Heart right ventricle (tissue), 16 donors: ENCODE results near the gene EIF3A. TPM values are rescaled to one million over a fixed set of nuclear protein-coding genes. Genes with fewer than 3 reads are reported as not detected.
"Not testable (repeated sequence)": the region's sequence is repeated elsewhere in the genome, so short reads cannot be mapped to it uniquely, and the experiment has no call there.

Source experiments
- ATAC-seq, 8 donors: fragments of 200-7000 bp; cut with Tn5 transposase; one replicate each; pipeline ENCODE4 v1.9.1; 2020; ENCODE audit warnings: mild to moderate bottlenecking in 8 of 8, moderate library complexity in 8 of 8, moderate number of reproducible peaks in 1 of 8
- DNase-seq, 2 donors: peaks; one replicate each; pipeline ENCODE4 v3.0.0-alpha.2; 2020
- H3K27ac ChIP-seq, 10 donors: fragments of 200-600 bp; sonication (generic) in 2 of 10; one replicate each; pipeline versions ENCODE4 v1.5.0 to v1.8.0; 2020 to 2022; ENCODE audit warnings: mild to moderate bottlenecking in 3 of 10
- H3K27me3 ChIP-seq, 7 donors: fragments of 200-600 bp; one replicate each; pipeline ENCODE4 v1.8.0; 2021 to 2022; ENCODE audit warnings: mild to moderate bottlenecking in 2 of 7
- H3K36me3 ChIP-seq, 9 donors: fragments of 200-600 bp; sonication (generic) in 1 of 9; one replicate each; pipeline versions ENCODE4 v1.5.0 to v1.8.0; 2020 to 2022; ENCODE audit warnings: mild to moderate bottlenecking in 2 of 9
- H3K4me1 ChIP-seq, 9 donors: fragments of 200-600 bp; sonication (generic) in 1 of 9; one replicate each; pipeline versions ENCODE4 v1.5.0 to v1.8.0; 2020 to 2022; ENCODE audit warnings: mild to moderate bottlenecking in 4 of 9
- H3K4me3 ChIP-seq, 10 donors: fragments of 200-600 bp; sonication (generic) in 2 of 10; one replicate each; pipeline versions ENCODE4 v1.5.0 to v1.8.0; 2020 to 2022; ENCODE audit warnings: mild to moderate bottlenecking in 7 of 10, moderate library complexity in 2 of 10
- H3K9me3 ChIP-seq, 11 donors: fragments of 200-600 bp in 10 of 11; sonication (generic) in 2 of 11; one replicate each; pipeline versions ENCODE4 v1.5.0 to v1.8.0; 2013 to 2022; ENCODE audit warnings: mild to moderate bottlenecking in 2 of 11, control low read depth in 1 of 11, moderate library complexity in 1 of 11
- WGBS, 2 donors: extraction: QIAGEN DNeasy Blood & Tissue Kit; methylation state at CpG; one replicate each; pipeline ENCODE4 v1.1.7; 2013; ENCODE audit warnings: inconsistent platforms in 1 of 2; 5-methylcytosine and 5-hydroxymethylcytosine counted together
- intact Hi-C, 10 donors: fragments of 100-400 bp; cut with DNase I; formaldehyde crosslinking; loops; one replicate each; pipeline versions ENCODE4 v1.11.1 to v1.14.2; 2022
- polyA plus RNA-seq, 2 donors: library from polyadenylated mRNA; stranded (reverse); fragments of 200-250 nt; gene quantifications; one replicate each; pipeline ENCODE4 v1.2.3, GENCODE V29; 2013
- total RNA-seq, 10 donors: library from RNA; stranded (reverse); fragmentation: NEBNext Ultra II Directional in 3 of 10; extraction: Animal tissue kit (Norgen Biotek cat#: 25700) in 3 of 10; gene quantifications; one replicate each; pipeline versions ENCODE4 v1.2.1 to v1.2.4, GENCODE V29; 2021 to 2023
- TF ChIP-seq, protein P1 (sequence below), 9 donors: fragments of 200-600 bp; sonication (generic) in 2 of 9; IDR thresholded peaks; one replicate each; pipeline versions ENCODE4 v1.5.0 to v1.8.0; 2021 to 2022; ENCODE audit warnings: antibody characterized with exemption in 9 of 9, mild to moderate bottlenecking in 5 of 9, moderate library complexity in 1 of 9
- donor health status: Arrhythmogenic right ventricular cardiomyopathy.
- donor health status: ischemic (EF 13 %, LVEDD 7.1; RV severe dilation, severe dysfunction).
- donor health status: healthy with polysubstance abuse.
- donor health status: DM: no; HTN: yes; CAD: no.
- donor health status: DM: no; HTN: no; CAD: no.
- donor health status: ischemic (EF 25% LVEDD 6.9; RV normal size, moderate dysfunction).
- donor health status: ischemic (EF 25% LVEDD 5.7; RV mildly dilated, moderate dysfunction).
- donor health status: healthy.
- donor health status: DM: yes; HTN: yes; CAD: no.
- donor health status: Ischemic cardiomyopathy.
- donor health status: ischemic (EF 35%, LVEDD 5.7; RV mildly dilated, moderate dysfunction).
- donor health status: nonischemic (EF 11% LVEDD 7.7; RV severe dilation, severe dysfunction).
- donor health status: DM: yes; HTN: yes; CAD: no.
- donor health status: PGD.
- donor health status: ischemic (EF 29% LVEDD 5.4; RV normal size, mild dysfunction).
- donor health status: nonischemic (EF 23%, LVEDD 6.1; RV moderate dilation, normal function).

EIF3A gene
- total and polyA plus RNA-seq, 12 donors = 46.9 to 139 (median 124) TPM

DNA sequence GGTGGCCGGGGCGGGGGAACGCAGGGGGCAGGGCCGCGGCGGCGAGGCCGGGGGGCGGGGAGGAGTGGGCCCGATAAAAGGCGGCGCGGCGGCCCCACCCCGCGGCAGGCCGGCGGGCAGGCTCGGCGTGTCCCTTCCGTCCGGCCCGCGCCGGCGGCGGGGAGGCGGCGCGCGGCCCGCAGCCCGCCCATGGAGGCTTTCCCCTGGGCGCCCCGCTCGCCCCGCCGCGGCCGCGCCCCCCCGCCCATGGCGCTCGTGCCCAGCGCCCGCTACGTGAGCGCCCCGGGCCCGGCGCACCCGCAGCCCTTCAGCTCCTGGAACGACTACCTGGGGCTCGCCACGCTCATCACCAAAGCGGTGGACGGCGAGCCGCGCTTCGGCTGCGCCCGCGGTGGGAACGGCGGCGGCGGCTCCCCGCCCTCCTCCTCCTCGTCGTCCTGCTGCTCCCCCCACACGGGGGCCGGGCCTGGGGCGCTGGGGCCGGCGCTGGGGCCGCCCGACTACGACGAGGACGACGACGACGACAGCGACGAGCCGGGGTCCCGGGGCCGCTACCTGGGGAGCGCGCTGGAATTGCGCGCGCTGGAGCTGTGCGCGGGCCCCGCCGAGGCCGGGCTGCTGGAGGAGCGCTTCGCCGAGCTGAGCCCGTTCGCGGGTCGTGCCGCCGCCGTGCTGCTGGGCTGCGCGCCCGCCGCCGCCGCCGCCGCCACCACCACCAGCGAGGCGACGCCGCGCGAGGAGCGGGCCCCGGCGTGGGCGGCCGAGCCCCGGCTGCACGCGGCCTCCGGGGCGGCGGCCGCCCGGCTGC, 50.8 kb downstream of the EIF3A start, which contains the start of gene NANOS1:
Gene NANOS1, plus strand, starts transcription at position 102 of the 808 bp plus-strand sequence. Its CDS starts 88 bp downstream, at position 190.
- ATAC-seq (peak in 1 of 8 donors; percentile 3), DNase-seq (no peak)
- peaks cover 5 to 47% (median 30%) of the 10 kb centered on the region in 9 donors for H3K4me1 ChIP-seq
- H3K27me3 ChIP-seq = peaks cover 0 to 7% (median 0%) of the 10 kb centered on the region in 7 donors
- peak within 1 kb of the TSS; percentile 21 to 69 (median 60) for H3K4me3 ChIP-seq
- intact Hi-C loops = loop anchor here in 5 of 10 donors (5.0 kb wide), 5 partner anchors 42 to 278 kb away; partner anchors contain the start of gene CACUL1 (in 1 of the 5)
- peak within 1 kb of the TSS; percentile 19 to 82 (median 70) for H3K27ac ChIP-seq
- H3K9me3 ChIP-seq = no peaks in the 10 kb centered on the region
- peaks cover 0 to 27% (median 12%) of the 10 kb centered on the region in 9 donors for H3K36me3 ChIP-seq
- TF ChIP-seq, protein P1, sequence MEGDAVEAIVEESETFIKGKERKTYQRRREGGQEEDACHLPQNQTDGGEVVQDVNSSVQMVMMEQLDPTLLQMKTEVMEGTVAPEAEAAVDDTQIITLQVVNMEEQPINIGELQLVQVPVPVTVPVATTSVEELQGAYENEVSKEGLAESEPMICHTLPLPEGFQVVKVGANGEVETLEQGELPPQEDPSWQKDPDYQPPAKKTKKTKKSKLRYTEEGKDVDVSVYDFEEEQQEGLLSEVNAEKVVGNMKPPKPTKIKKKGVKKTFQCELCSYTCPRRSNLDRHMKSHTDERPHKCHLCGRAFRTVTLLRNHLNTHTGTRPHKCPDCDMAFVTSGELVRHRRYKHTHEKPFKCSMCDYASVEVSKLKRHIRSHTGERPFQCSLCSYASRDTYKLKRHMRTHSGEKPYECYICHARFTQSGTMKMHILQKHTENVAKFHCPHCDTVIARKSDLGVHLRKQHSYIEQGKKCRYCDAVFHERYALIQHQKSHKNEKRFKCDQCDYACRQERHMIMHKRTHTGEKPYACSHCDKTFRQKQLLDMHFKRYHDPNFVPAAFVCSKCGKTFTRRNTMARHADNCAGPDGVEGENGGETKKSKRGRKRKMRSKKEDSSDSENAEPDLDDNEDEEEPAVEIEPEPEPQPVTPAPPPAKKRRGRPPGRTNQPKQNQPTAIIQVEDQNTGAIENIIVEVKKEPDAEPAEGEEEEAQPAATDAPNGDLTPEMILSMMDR (IDR thresholded peaks at IDR 0.05) = no peak
- 1% methylated on average over 70 to 129 of the region's 136 CpGs for WGBS, 2 donors

DNA sequence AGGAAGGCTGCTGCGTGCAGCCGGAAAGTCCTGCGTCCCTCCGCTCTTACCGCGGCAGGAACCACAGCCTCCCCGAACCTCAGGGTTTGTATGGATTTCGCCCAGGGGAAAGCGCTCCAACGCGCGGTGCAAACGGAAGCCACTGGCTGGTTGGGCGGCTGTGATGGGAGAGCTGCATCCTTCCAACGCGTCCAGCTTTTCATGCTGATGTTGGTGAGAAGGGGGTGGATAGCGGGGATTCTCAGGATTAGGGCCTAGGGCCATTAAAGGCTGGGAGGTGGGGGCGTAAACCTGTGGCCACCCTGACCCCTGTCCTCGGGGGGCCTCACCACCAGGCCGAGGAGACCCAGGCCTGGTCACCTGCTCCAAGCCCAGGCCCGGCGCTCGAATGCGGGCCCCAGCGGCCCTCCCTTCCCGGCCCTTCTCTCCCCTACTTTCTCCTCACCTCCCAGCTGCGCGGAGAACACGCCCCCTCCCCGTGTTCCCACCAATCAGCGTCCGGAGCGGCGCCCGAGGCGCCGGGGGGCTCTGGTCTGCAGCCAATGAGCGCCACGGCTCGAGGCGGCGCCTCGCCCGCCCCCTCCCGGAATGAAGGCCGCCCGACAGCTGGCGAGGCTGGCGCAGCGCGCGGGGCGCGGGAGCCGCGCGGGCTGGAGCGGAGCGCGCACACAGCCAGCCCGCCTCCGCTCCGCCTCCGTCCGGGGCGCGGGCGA, 51.6 kb downstream of the EIF3A start:
- TF ChIP-seq, protein P1 (IDR thresholded peaks at IDR 0.05) = peak in 6 of 9 donors; percentile 21 to 53 (median 34)
- 4 to 5% methylated on average over 54 to 68 of the region's 68 CpGs for WGBS, 2 donors
- Histone ChIP-seq H3K27me3 (peaks cover 0 to 7% (median 0%) of the 10 kb centered on the region in 7 donors), H3K9me3 (no peaks in the 10 kb centered on the region), H3K27ac (peak overlapping the region; percentile 19 to 82 (median 70)), H3K36me3 (peaks cover 0 to 20% (median 5%) of the 10 kb centered on the region in 9 donors), H3K4me1 (peaks cover 5 to 50% (median 30%) of the 10 kb centered on the region in 9 donors), H3K4me3 (peak overlapping the region; percentile 2 to 66 (median 57))
- intact Hi-C loops = loop anchor here in 3 of 10 donors (5.0 kb wide), 3 partner anchors 48 to 272 kb away; no protein-coding TSS in a partner anchor
- ATAC-seq (peak; percentile 79 to 91 (median 82)), DNase-seq (peak; percentile 92)

DNA sequence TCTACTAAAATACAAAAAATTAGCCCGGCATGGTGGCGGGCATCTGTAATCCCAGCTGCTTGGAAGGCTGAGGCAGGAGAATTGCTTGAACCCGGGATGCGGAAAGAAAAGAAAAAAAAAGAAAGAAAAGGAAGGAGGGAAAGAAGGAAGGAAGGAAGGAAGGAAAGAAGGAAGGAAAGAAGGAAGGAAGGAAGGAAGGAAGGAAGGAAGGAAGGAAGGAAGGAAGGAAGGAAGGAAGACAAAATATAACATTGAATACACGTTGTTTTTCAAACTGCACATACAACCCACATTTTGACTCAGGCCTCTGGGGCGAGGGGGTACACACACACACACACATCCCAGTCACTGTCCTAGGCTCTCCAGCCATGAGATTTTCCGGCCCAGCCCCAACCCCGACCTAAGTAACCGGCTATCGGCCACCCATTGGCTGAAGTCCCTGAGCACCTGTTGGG, 52.1 kb downstream of the EIF3A start:
- peak in 1 of 8 donors; percentile 2 for ATAC-seq
- H3K4me3 ChIP-seq = peak overlapping the region in 9 of 10 donors; percentile 2 to 66 (median 58)
- peaks cover 0 to 15% (median 0%) of the 10 kb centered on the region in 9 donors for H3K36me3 ChIP-seq
- intact Hi-C loops = loop anchor here in 3 of 10 donors (5.0 kb wide), 3 partner anchors 49 to 271 kb away; no protein-coding TSS in a partner anchor
- 64 to 69% methylated on average over 10 of the region's 10 CpGs for WGBS, 2 donors
- DNase-seq, H3K9me3 ChIP-seq, H3K27me3 ChIP-seq: not testable (repeated sequence)
- peaks cover 5 to 53% (median 30%) of the 10 kb centered on the region in 9 donors for H3K4me1 ChIP-seq
- peak overlapping the region in 9 of 10 donors; percentile 23 to 82 (median 71) for H3K27ac ChIP-seq

DNA sequence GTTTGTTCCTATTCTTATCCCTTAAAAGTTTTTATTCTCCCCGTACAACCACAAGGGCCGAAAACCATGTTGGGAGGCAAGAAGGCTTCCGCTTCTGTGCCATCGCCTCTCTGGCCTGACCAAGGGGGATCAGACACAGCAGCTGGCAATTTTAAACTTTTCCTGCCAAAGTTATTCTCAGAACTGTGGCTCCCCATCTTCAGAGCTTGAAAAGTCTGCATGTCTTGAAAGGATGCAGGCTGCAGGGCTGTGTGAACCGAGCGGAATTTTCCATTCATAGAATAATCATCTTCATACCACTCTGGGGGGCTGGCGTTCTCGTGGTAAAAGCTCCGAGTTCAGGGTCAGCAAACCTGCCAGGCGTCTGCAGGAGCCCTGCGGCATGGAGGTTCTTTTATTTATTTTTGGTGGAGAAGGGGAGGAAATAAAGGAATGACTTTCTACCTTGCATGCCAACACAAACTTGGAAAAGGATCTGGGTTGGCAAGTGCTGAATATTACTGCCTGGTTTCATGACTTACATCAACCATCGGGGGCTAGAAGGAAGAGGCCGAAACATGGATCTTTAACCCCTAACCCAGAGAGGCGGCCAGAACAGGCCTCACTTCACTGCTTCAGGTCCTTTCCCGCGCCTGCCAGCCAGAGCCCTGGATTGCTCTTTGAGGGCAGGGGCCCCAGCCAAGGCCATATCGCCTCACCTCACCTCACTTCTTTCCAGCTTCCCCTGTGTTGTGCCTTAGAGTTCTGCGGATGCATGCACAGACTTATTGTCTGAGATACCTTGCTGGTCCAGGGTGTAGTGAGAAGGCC, 54.1 kb downstream of the EIF3A start:
- H3K36me3 ChIP-seq = no peaks in the 10 kb centered on the region
- no peak for DNase-seq
- no peak for ATAC-seq
- H3K27ac ChIP-seq = peak overlapping the region in 9 of 10 donors; percentile 77 to 93 (median 85)
- no peaks in the 10 kb centered on the region for H3K9me3 ChIP-seq
- peaks cover 0 to 7% (median 0%) of the 10 kb centered on the region in 7 donors for H3K27me3 ChIP-seq
- 64 to 72% methylated on average over 18 of the region's 18 CpGs for WGBS, 2 donors
- H3K4me3 ChIP-seq = no peak overlapping the region
- TF ChIP-seq, protein P1 (IDR thresholded peaks at IDR 0.05) = no peak
- peaks cover 5 to 52% (median 30%) of the 10 kb centered on the region in 9 donors for H3K4me1 ChIP-seq
- intact Hi-C loops = loop anchor here in 3 of 10 donors (5.0 kb wide), 3 partner anchors 51 to 269 kb away; no protein-coding TSS in a partner anchor
